ENCODE measurements around the gene AVP.

The AVP gene

DNA sequence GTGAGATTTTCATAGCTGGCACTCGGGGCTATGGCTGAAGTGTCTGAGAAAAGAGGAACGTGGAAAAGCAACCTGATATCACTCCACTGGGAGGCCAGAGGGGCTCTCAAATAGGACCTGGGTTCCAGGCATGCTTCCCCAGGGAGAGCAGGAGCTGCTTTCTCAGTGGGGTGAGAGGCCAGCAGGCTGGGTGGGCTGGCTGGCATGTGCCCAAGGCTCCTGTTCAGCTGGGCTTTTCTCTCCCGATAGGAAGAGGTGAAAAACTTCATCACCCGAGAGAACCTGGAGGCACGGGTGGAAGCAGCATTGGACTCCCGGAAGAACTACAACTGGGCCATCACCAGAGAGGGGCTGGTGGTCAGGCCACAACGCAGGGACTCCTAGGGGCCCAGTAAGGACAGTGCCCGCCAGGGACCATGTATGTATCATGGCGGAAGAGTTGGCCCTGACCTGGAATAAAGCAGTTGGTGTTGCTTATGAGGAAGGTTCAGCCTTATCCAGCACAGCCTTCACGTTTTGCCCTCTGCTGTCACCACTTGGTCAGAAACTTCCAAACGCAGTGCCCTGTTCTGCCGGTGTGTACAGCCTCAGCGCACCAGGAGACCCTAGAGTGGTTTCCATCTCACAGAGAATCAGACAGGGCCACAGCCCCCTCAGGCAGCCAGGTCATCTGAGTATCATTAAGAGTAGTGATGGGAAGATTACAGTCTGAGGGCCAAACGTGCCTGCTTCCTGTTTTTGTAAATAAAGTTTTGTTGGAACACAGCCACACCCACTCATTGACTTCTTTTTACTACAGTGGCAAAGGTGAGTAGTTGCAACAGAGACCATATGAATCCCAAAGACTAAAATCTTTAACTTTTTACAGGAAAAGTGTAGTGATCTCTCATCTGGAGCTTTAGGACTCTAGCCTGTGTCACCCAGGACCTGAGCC lies 36.8 kb downstream of the AVP start:
- no peak for TF ChIP-seq CTCF (IDR thresholded peaks at IDR 0.05)

GRCh38 chr20:3046677-3047462 lies 37.7 kb downstream of the AVP start:
- TF ChIP-seq CTCF (IDR thresholded peaks at IDR 0.05), result no peak

DNA sequence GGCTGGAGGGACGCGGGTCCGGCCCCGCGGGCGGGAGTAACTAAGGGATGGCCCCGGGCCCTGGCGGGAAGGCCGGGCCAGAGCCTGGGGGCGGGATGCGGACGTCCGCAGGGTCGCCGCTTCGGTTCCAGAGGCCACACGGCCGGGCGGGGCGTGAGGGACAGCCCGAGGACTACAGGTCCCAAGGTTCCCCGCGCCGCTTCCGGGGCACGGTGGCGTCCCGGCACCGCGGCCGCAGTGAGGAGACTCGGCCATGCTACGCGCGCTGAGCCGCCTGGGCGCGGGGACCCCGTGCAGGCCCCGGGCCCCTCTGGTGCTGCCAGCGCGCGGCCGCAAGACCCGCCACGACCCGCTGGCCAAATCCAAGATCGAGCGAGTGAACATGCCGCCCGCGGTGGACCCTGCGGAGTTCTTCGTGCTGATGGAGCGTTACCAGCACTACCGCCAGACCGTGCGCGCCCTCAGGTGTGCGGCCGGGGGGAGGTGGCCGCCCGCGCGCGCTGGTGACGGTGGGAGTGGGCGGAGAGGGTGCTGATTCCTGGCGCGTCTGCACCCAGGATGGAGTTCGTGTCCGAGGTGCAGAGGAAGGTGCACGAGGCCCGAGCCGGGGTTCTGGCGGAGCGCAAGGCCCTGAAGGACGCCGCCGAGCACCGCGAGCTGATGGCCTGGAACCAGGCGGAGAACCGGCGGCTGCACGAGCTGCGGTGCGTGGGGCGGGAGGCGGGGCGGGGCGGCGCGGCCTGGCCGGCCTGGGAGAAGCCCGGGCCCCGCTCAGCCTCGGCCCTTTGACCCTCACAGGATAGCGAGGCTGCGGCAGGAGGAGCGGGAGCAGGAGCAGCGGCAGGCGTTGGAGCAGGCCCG lies 38.5 kb downstream of the AVP start, which contains the start of gene MRPS26:
Gene MRPS26, plus strand, starts transcription at position 237 of the 861 bp plus-strand sequence. Its CDS starts 17 bp downstream, at position 254.
- TF ChIP-seq CTCF (IDR thresholded peaks at IDR 0.05), result no peak

GRCh38 chr20:3045042-3045815 lies 39.3 kb downstream of the AVP start:
- TF ChIP-seq CTCF (IDR thresholded peaks at IDR 0.05), result no peak

DNA sequence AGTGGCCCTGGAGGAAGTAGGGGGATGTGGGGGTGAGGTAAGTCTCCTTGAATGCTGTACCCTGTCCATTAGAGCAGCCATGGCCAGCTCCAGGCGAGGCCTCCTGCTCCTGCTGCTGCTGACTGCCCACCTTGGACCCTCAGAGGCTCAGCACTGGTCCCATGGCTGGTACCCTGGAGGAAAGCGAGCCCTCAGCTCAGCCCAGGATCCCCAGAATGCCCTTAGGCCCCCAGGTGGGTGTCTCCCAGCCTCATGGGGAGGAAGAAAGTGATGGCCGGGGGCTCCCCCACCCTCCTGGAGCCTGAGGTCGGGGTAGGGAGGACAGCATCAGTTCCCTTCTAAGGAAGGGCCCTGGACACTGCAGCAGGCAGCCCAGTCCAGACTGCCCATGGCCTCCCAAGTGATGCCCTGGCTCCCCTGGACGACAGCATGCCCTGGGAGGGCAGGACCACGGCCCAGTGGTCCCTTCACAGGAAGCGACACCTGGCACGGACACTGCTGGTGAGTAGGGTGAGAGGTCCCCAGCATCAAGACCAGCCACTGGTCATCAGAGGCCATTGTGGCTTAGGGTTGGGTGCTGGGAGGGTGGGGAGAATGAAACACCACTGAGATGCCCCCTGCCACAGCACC lies 40.1 kb downstream of the AVP start:
- no peak for TF ChIP-seq CTCF (IDR thresholded peaks at IDR 0.05)

DNA sequence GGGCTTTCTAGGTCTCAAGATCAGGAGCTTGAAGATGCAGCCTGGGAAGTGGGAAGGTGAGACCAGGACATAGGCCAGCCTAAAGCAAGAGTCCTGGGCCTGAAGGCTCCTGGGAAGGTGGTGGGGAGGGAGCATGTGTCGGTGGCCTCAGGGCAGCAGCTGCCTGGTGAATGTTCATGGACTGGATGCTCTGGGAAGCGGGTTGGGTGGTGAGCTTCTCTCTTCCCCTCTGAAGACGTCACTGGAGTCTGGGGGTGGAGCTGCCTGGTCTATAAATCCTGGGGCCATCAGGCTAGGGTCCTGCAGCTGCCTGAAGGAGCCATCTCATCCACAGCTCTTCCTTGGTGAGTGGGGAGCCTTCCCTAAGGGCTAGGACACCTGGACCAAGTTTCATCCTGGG lies 41.2 kb downstream of the AVP start, which contains the start of gene GNRH2:
Gene GNRH2, plus strand, starts transcription at position 301 of the 400 bp plus-strand sequence. CDS start 793 bp downstream, outside the sequence.
- TF ChIP-seq CTCF (IDR thresholded peaks at IDR 0.05), result no peak
